ENCODE data around the gene ATG2B. TPM values are rescaled to one million over a fixed set of nuclear protein-coding genes. Genes with fewer than 3 reads are reported as not detected.

ATG2B gene
- total RNA-seq, 2 experiments from 2014 or later, result 12.1 to 13.4 TPM

- Mint-ChIP-seq H3K4me3 (no peak overlapping the region), H3K9me3 (ENCODE audit: insufficient read depth) (no peaks in the 10 kb centered on the region), H3K4me1 (ENCODE audit: low read depth) (no peaks in the 10 kb centered on the region), H3K36me3 (ENCODE audit: low read depth) (peaks cover 2% of the 10 kb centered on the region), H3K27ac (no peak overlapping the region), H3K27me3 (ENCODE audit: low read depth) (no peaks in the 10 kb centered on the region)
- ChIA-PET POLR2A (no interaction called here), CTCF (no interaction called here)
- no peak for ATAC-seq
- DNase-seq, result no peak
Observed at GRCh38 chr14:96279564-96279963, 83.6 kb downstream of the ATG2B start.

GRCh38 chr14:96277890-96278289 lies 85.3 kb downstream of the ATG2B start:
- no peaks in the 10 kb centered on the region for H3K27me3 Mint-ChIP-seq (ENCODE audit: low read depth)
- POLR2A ChIA-PET, result no interaction called here
- CTCF ChIA-PET, result interaction anchor here (1.3 kb wide), 1 partner anchor 177 kb away, joined by 5 read pairs; no protein-coding TSS in a partner anchor
- ATAC-seq (no peak), DNase-seq (no peak)
- H3K36me3 Mint-ChIP-seq (ENCODE audit: low read depth), result peaks cover 2% of the 10 kb centered on the region
- no peak overlapping the region for H3K4me3 Mint-ChIP-seq
- no peaks in the 10 kb centered on the region for H3K4me1 Mint-ChIP-seq (ENCODE audit: low read depth)
- no peak overlapping the region for H3K27ac Mint-ChIP-seq
- H3K9me3 Mint-ChIP-seq (ENCODE audit: insufficient read depth), result no peaks in the 10 kb centered on the region

DNA sequence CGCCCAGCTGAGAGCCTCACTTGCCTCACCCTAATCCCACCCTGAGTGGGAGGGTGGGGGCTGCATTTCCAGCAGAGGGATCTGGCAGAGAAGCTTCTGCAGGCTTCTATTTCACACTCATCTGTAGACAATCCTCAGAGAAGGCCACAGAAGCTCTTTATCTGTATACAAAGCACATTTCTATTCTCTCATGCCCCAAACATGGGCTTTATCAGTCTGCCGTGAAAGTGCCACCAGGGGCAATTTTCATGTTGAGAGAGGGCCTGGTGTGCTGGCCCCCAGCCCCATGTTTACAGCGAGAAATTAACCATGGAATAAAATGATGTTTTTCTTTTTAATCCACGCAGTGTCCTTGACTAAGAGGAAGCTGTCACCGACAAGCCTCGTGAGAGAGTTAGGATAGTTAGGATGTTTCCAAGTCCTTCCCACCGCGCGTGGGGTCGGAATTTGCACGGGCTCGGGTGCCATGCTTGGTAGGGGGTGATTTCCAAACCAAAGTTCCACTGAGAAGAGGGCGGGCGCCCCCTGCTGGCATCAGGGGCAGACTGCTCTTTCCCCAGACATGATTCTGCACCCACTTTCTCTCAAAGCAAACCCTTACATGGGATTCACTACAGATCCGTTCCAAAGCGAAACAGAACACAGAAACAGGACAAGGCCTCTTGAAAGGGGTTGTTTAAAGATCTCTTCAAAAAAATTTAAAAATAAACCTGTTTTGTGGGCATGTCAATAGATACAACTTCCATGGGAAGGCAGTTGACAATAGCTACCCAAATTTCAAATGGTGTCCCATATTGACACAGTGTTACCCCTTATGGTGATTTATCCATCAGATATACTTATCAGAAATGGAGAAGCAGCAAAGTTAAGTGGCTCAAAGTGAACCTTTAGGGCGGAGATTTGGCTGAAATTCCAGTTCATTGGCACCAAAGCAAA lies 87.7 kb downstream of the ATG2B start:
- CTCF ChIA-PET, result interaction anchor here (0.9 to 4.7 kb wide), 10 partner anchors 9 to 219 kb away, joined by 3 to 32 read pairs (median 5); no protein-coding TSS in a partner anchor
- no peak overlapping the region for H3K4me3 Mint-ChIP-seq
- POLR2A ChIA-PET, result interaction anchor here (0.7 kb wide), 1 partner anchor 554 kb away, joined by 3 read pairs; no protein-coding TSS in a partner anchor

DNA sequence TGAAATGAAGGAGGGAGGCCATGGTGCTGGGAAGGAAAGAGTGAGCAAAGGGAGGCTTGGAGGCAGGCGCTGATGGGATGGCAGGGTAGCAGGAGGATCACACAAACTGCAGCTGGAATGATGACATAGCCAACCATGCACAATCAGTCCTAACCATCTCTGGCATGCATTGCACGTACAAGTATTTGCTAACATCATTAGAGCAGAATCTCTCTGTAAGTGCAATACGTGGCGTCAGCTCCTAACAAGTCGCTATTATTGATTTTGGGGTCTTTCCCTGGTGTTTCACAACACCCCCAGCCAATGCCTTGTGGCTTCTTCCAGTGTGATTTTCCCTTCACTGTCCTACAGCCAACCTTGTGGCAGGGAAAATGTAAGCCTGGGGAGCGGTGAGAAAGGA lies 88.6 kb downstream of the ATG2B start:
- POLR2A ChIA-PET, result no interaction called here
- no peak for DNase-seq
- no peak overlapping the region for H3K4me3 Mint-ChIP-seq
- no peak overlapping the region for H3K27ac Mint-ChIP-seq
- no peaks in the 10 kb centered on the region for H3K27me3 Mint-ChIP-seq (ENCODE audit: low read depth)
- no peaks in the 10 kb centered on the region for H3K4me1 Mint-ChIP-seq (ENCODE audit: low read depth)
- no peaks in the 10 kb centered on the region for H3K9me3 Mint-ChIP-seq (ENCODE audit: insufficient read depth)
- H3K36me3 Mint-ChIP-seq (ENCODE audit: low read depth), result peaks cover 2% of the 10 kb centered on the region
- CTCF ChIA-PET, result interaction anchor here (1.6 to 4.7 kb wide), 4 partner anchors 15 to 176 kb away, joined by 3 to 32 read pairs (median 10); no protein-coding TSS in a partner anchor
- no peak for ATAC-seq

More for the DNA sequence above, 87.7 kb downstream of the ATG2B start:
- DNase-seq (peak; percentile 66), ATAC-seq (peak; percentile 57)
- no peaks in the 10 kb centered on the region for H3K9me3 Mint-ChIP-seq (ENCODE audit: insufficient read depth)
- H3K4me1 Mint-ChIP-seq (ENCODE audit: low read depth), result no peaks in the 10 kb centered on the region
- peaks cover 2% of the 10 kb centered on the region for H3K36me3 Mint-ChIP-seq (ENCODE audit: low read depth)
- H3K27ac Mint-ChIP-seq, result no peak overlapping the region
- no peaks in the 10 kb centered on the region for H3K27me3 Mint-ChIP-seq (ENCODE audit: low read depth)

GRCh38 chr14:96274122-96274521 lies 89.0 kb downstream of the ATG2B start:
- CTCF ChIA-PET, result interaction anchor here (1.2 to 4.7 kb wide), 5 partner anchors 11 to 176 kb away, joined by 3 to 32 read pairs (median 6); no protein-coding TSS in a partner anchor
- peaks cover 2% of the 10 kb centered on the region for H3K36me3 Mint-ChIP-seq (ENCODE audit: low read depth)
- DNase-seq (no peak), ATAC-seq (no peak)
- H3K9me3 Mint-ChIP-seq (ENCODE audit: insufficient read depth), result no peaks in the 10 kb centered on the region
- no peak overlapping the region for H3K4me3 Mint-ChIP-seq
- no peaks in the 10 kb centered on the region for H3K27me3 Mint-ChIP-seq (ENCODE audit: low read depth)
- POLR2A ChIA-PET, result no interaction called here
- no peaks in the 10 kb centered on the region for H3K4me1 Mint-ChIP-seq (ENCODE audit: low read depth)
- no peak overlapping the region for H3K27ac Mint-ChIP-seq

GRCh38 chr14:96273629-96274028 lies 89.5 kb downstream of the ATG2B start:
- CTCF ChIA-PET, result interaction anchor here (1.2 to 4.7 kb wide), 4 partner anchors 11 to 175 kb away, joined by 3 to 32 read pairs (median 8); no protein-coding TSS in a partner anchor
- no peak for DNase-seq
- H3K27me3 Mint-ChIP-seq (ENCODE audit: low read depth), result no peaks in the 10 kb centered on the region
- H3K36me3 Mint-ChIP-seq (ENCODE audit: low read depth), result peaks cover 2% of the 10 kb centered on the region
- H3K4me1 Mint-ChIP-seq (ENCODE audit: low read depth), result no peaks in the 10 kb centered on the region
- no peak overlapping the region for H3K4me3 Mint-ChIP-seq
- H3K27ac Mint-ChIP-seq, result no peak overlapping the region
- no peak for ATAC-seq
- no peaks in the 10 kb centered on the region for H3K9me3 Mint-ChIP-seq (ENCODE audit: insufficient read depth)
- POLR2A ChIA-PET, result no interaction called here

DNA sequence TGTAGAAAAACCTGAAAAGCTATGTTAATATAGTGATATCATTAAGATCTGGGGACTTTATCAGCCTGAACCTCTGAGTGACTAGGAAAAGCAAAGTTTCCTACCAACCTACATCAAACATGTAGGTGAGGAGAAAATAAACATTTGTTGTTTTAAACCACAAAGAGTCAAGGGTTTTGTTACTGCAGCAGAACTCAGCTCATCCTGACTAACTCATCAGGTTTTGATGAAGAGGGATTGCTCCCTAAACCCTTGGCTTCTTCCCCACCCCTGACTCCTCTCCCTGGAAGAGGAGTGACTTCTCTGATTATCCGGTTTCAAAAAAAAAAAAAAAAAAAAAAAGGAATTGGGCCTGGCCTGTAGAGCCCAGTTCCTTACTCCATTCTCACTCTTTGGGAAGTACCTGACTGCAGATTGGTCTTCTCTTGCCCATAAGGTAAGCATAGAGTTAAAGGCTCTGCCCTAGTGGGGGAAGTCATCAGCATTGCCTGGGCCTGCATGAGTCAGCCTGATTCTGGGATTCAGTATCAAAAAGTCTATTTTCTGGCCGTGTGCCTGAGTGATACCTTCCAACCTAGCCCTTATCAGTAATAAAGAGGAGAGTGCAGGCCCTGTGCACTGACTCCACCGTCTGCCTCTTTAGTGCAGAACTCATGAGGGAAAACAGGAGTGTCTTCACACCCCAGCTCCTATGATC lies 90.2 kb downstream of the ATG2B start:
- H3K36me3 Mint-ChIP-seq (ENCODE audit: low read depth), result peaks cover 2% of the 10 kb centered on the region
- DNase-seq, result no peak
- CTCF ChIA-PET, result interaction anchor here (1.2 to 4.7 kb wide), 3 partner anchors 10 to 172 kb away, joined by 3 to 32 read pairs (median 3); no protein-coding TSS in a partner anchor
- no peaks in the 10 kb centered on the region for H3K9me3 Mint-ChIP-seq (ENCODE audit: insufficient read depth)
- H3K4me3 Mint-ChIP-seq, result no peak overlapping the region
- POLR2A ChIA-PET, result interaction anchor here (0.6 kb wide), 1 partner anchor 59 kb away, joined by 3 read pairs; no protein-coding TSS in a partner anchor
- no peak for ATAC-seq
- no peaks in the 10 kb centered on the region for H3K27me3 Mint-ChIP-seq (ENCODE audit: low read depth)
- no peaks in the 10 kb centered on the region for H3K4me1 Mint-ChIP-seq (ENCODE audit: low read depth)
- no peak overlapping the region for H3K27ac Mint-ChIP-seq

- no peaks in the 10 kb centered on the region for H3K9me3 Mint-ChIP-seq (ENCODE audit: insufficient read depth)
- CTCF ChIA-PET, result interaction anchor here (1.0 kb wide), 1 partner anchor 170 kb away, joined by 3 read pairs; no protein-coding TSS in a partner anchor
Observed at GRCh38 chr14:96271421-96271762, 91.7 kb downstream of the ATG2B start.

GRCh38 chr14:96270565-96271420 lies 92.3 kb downstream of the ATG2B start:
- H3K27me3 Mint-ChIP-seq (ENCODE audit: low read depth), result peaks cover 2% of the 10 kb centered on the region
- no peak for ATAC-seq
- ChIA-PET CTCF (interaction anchor here (1.0 kb wide), 1 partner anchor 169 kb away, joined by 3 read pairs; no protein-coding TSS in a partner anchor), POLR2A (no interaction called here)
- H3K9me3 Mint-ChIP-seq (ENCODE audit: insufficient read depth), result no peaks in the 10 kb centered on the region
- H3K4me3 Mint-ChIP-seq, result no peak overlapping the region
- H3K27ac Mint-ChIP-seq, result no peak overlapping the region
- DNase-seq, result no peak
- H3K4me1 Mint-ChIP-seq (ENCODE audit: low read depth), result no peaks in the 10 kb centered on the region
- no peaks in the 10 kb centered on the region for H3K36me3 Mint-ChIP-seq (ENCODE audit: low read depth)

More at GRCh38 chr14:96271421-96271762, 91.7 kb downstream of the ATG2B start:
- Mint-ChIP-seq H3K27ac (no peak overlapping the region), H3K4me3 (no peak overlapping the region), H3K4me1 (ENCODE audit: low read depth) (no peaks in the 10 kb centered on the region), H3K36me3 (ENCODE audit: low read depth) (no peaks in the 10 kb centered on the region), H3K27me3 (ENCODE audit: low read depth) (peaks cover under 1% of the 10 kb centered on the region)
- POLR2A ChIA-PET, result no interaction called here
- DNase-seq (no peak), ATAC-seq (no peak)

GRCh38 chr14:96269359-96269710 lies 93.8 kb downstream of the ATG2B start:
- no peak for ATAC-seq
- no peaks in the 10 kb centered on the region for H3K4me1 Mint-ChIP-seq (ENCODE audit: low read depth)

More at GRCh38 chr14:96269359-96269710, 93.8 kb downstream of the ATG2B start:
- no peaks in the 10 kb centered on the region for H3K9me3 Mint-ChIP-seq (ENCODE audit: insufficient read depth)
- H3K27ac Mint-ChIP-seq, result no peak overlapping the region
- no peak for DNase-seq
- POLR2A ChIA-PET, result no interaction called here
- CTCF ChIA-PET, result no interaction called here
- no peak overlapping the region for H3K4me3 Mint-ChIP-seq
- H3K36me3 Mint-ChIP-seq (ENCODE audit: low read depth), result no peaks in the 10 kb centered on the region
- peaks cover 2% of the 10 kb centered on the region for H3K27me3 Mint-ChIP-seq (ENCODE audit: low read depth)
